Brain pericyte (primary cell): ENCODE data around the gene ACP4.
"Not testable (repeated sequence)": the region's sequence is repeated elsewhere in the genome, so short reads cannot be mapped to it uniquely, and the experiment has no call there.

Experiments used
- DNase-seq: peaks from one replicate; pipeline ENCODE4 v3.0.0-alpha.2; 2012; ENCODE audit warnings: low read depth, low spot score

ACP4 gene

DNA sequence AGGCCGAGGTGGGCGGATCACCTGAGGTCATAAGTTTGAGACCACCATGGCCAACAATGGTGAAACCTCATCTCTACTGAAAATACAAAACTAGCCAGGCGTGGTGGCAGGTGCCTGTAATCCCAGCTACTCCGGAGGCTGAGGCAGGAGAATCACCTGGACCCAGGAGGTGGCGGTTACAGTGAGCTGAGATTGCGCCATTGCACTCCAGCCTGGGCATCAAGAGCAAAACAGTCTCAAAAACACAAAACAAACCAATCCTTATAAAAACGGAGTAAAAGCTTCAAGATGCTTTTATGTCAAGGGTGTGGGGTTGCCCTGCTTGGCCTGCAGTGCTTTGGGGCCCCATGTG is 7.2 kb downstream of the ACP4 start:
- no peak for DNase-seq

DNA sequence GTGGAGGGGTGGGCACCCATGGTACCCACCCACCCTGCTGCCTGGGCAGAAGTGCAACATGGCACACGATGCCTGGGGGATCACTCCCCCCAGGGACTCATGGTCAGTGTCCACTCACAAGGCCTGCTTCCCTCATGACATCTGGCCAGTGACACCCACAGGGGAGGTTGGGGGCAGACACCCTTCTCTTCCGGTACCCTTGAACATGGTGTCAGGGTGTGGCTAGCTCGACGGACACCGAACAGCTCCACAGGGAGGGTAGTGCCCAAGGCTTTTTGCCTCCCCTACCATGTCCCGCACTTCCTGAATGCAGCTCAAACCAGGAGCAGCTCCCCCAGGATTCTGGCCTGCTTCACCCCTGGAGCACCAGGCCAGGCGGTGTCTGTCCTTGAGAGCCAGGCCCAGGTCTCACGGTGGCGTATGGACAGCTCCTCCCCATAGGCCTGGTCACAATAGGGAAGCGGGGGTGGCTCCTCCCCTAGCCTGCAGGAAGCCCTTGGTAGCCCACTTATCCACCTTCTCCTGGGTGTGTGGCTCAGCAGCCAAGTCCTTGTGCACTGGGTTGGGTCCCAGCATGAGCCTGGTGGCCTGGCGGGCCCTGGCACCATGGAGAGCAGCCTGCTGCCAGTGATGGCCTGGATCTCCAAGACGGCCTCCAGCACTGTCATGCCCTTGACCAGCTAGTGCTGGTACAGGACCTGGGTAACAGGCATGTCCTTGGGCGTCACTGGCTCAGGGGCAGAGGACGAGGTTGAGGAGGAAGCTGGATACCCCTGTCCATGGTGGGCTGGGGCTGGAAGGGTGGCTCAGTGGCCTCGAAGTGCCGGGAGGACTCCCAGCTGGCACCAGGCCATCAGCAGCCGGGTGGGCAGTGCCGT is 7.8 kb downstream of the ACP4 start:
- no peak for DNase-seq

DNA sequence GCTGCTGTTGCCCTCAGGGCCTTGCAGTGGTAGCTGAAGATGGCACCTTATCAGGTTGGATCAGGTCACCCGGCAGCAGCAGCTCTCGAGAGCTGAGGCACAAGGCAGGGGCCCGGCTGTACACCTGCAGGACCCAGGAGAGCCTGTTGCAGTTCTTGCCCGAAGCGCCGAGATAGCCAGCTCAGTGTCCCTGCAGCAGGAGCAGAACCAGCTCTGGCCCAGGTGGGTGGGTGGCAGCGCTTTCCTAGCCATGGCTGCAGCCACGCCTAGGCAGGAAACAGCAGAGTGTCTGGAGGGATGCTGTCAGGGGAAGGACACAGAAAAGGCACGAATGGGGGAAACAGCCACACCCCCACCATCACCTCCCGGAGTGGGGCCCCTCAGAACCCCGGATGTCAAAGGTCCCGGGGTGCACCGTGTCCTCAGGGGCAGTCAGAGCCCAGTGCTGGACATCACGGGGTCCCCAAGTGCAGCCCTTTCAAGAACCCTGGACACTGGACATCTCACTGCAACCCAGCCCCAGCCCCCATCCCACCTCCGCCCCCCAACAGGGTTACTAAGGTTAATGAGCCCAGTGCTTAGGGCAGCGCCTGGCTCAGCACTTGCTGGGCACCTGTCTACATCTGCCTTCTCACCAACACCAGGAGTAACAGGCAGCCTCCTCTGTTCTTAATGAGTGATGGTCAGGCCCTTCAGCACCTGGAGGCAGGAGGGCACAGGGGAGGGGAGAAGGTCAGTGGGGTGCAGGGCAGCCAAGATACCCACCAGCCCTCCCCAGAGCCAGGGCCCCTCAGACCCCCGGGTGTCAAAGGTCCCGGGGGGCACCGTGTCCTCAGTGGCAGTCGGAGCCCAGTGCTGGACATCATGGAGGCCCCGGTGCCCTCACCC is 8.7 kb downstream of the ACP4 start:
- no peak for DNase-seq

DNA sequence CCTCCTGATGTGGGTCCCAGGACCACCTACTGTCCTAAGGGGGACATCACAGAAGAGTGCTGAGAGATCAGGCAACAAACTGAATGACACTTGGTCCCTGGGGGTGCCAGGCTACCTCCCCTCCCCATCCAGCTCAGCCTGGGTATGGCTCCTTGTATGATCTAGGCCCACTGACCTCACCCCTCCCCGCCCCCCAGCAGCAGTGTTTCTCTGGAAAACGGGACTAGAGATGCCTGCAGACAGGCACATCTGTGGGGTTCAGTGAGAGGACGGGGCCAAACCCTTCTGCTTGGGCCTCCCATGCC is 9.3 kb downstream of the ACP4 start:
- DNase-seq: no peak

DNA sequence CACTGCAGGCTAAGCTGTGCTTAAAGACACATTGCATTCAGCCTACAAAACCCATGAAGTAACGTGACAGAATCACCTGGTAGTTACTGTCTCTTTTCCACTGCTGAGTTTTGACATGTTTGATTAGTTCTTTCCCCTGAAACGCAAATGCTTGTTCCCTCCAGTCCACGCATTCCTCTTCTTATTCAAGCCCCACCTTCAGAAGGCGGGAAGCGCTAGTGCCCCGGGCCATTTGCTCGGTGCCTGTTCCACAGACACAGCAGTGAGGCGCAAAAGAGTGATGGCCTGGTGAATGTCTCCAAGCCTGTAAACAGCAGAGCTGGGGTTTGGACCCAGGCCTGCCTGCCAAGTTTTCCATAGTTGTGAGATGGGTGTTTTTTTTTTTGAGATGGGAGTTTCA is 10.9 kb downstream of the ACP4 start:
- no peak for DNase-seq

DNA sequence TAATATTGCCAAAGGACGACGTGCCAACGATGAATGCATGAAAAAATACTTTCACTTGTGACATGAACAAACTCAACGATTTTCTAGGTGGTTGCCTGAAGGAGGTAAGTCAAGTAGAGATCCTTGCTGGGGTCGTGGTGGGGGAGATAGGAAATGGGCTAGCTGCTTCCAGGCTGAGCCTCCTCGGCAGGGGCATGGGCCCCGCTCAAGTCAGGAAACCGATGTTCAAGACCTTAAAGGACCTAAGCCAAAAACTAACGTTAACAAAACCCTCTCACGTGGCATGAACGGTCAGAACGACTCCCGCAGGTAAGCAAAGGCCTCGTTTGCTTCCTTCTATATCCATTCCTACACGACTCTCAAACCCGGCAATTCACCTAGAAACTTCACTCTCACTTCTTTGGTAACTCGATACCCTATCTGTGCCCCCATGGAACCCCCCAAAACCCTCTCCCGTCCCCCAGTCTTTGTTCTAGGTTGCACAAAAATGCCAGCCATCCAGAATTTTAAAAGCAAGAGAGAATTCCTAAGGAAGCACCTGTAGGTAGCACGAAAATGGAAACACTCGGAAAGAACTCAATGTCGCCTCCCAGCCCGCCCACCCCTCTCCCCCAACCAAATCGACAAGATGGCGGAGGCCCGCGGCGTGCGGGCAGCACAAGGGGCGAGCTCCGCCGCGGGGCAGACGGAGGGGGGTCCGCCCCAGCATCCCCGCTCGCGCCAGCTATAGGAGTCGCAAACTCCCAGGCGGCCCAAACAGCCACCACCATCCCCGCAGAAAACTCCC is 13.6 kb downstream of the ACP4 start:
- DNase-seq: no peak

DNA sequence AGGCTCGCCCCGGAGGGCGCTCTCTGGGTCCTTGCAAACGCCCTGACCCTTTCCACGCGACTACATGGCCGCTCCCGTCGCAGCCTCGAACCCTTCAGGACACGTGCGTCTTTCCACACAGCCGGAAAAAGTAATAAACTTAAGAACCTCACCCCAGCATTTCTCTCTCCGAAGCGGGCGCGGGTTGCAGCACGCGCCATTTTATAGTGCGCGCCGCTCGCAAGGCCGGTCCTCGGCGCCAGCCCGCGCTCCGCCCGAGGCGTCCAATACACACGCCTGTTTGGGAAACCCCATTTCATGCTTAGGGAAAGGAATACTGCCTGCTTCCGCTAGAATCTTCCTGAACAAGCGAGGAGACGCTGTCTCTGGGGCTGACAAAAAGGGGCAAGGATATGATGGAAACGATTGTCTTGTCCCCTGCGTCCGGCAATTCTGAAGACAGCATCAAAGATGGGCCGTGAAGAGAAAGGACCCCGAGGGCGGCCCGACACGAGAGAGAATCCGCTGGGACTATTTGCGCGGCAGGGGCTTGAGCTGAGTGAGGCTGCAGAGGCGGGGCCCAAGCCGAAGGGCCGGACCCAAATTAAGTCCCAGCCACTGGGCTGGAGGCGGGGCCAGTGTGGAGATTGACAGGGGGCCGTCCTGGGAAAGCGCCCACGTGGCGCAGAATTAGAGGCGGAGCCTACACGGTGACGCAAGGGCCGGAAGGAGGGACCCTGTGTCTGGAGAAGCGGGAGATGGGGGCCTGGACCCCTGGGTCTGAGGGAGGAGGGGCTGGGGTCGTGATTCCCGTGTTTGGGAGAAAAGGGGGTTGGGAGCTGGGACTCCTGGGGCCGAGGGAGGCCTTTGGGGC is 14.4 kb downstream of the ACP4 start:
- peak; percentile 96 for DNase-seq

DNA sequence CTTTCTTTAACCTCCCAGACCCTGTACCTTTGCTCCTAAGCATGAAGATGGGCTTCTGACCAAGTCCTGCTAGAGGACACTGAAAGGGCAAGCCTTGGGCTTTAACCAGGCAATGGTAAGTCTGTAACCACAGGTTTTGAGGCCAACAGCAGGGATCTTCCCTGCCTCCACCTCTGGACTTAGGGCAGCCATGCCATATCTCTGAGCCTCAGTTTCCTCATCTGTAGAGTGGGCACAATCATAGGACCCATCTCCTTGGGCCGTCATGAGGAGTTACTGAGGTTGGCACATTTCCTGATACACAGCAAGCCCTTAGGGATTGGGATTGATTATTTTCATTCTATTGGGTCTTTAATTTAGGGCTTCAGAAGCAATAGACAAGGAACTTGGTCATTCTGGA is 18.6 kb downstream of the ACP4 start:
- DNase-seq: no peak

DNA sequence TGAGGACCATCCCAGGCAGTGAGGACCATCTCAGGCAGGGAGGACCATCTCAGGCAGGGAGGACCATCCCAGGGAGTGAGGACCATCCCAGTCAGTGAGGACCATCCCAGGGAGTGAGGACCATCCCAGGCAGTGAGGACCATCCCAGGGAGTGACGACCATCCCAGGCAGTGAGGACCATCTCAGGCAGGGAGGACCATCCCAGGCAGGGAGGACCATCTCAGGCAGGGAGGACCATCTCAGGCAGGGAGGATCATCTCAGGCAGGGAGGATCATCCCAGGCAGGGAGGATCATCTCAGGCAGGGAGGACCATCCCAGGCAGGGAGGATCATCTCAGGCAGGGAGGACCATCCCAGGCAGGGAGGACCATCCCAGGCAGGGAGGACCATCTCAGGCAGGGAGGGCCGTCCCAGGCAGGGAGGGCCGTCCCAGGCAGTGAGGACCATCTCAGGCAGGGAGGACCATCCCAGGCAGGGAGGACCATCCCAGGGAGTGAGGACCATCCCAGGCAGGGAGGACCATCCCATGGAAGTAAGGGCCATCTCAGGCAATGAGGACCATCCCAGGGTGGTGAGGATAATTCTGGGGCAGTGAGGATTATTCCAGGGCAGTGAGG is 21.5 kb downstream of the ACP4 start:
- DNase-seq: not testable (repeated sequence)

DNA sequence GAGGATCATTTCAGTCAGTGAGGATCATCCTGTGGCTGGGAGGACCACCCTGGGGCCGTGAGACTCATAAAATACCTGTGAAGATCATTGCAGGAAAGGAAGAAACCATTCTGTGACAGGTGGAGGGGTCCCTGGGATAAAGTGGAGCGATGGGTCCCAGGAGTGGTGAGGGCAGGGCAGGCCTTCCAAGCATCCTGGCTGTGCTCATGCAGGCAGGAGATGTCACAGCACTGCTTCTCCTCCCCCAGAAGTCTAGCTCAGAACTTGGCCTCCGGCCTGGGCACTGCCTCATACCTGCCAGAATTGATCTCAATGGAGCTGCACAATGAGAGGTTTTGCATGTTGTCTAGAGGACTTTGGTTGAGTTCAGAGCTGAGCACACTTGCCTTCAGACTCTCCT is 22.3 kb downstream of the ACP4 start:
- no peak for DNase-seq

DNA sequence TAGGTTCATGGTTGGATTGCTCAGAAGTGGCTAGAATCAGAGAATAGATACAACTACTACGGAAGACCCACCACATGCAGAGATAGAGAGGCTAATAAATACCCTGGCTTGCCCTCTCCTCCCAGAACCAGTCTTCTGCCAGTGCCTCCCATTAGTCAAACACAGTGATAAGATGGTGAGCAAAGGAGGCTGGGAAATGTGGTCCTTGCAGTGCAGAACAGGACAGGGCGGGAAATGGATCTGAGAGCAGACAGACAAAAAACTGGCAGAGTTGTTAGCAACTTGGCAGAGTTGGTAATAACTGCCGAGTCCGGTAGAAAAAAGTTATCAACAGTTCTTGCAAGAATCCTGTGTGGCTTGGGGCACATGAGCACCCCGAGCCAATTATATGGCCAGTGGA is 24.7 kb downstream of the ACP4 start:
- DNase-seq: no peak

DNA sequence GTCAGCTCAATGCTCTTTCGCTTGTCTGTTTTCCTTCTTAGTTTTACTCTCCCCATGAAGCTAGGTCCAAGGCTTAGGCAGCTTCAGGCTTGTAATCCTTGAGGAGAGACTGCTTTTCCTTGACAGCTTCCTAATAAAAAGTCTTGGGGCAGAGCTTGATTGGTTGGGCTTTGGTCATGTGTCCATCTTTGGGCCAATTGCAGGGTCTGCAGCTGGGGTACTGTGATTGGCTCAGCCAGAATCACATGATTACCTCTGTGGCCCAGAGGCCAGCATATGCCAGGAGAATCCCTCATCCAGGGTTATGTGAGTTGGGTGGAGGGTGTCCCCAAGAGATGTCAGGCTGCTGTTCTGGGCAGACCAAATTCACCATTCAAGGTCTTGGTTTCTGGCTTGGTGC is 25.2 kb downstream of the ACP4 start:
- no peak for DNase-seq

DNA sequence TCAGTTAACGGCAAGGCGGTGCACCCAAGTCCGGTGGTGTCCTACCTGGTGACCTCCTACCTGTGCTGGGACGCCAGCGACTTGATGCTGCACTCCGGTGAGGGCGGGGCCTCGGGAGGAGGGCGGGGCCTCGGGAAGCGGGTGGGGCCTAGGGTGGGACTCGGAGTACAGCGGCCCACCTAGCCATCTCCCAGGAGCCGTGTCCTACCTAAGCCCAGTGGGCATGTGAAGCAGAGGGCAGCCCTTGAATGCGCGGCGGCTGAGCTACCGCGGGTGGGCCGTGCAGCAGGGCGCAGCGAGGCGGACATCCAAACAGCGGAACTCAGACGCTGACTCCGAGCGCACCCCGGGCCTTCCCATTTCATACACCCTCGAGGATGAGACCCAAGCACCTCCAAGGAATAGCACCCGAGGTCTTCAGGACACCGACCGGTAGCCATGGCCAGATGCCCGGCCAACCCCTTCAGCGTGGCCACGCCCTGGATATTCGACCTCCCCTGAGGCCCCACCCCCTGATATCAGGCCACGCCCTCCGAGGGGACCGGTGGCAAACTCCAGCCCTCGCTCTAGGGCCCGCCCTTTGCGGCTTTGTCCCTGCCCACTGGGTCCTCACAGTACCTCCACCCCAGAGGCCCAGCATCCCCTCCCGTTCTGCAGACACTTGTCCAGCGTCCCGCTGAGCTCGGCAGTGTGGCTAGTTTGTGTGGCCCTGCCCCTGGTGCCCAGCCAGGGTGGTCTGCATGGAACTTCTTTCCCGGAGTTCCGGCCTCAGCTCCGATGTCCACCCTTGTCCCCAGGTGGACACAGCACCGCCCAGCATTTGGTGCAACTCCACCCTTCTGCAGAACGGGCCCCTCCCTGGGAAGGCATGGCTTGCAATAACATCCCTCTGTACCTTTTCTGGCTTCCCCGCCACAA is 28.0 kb downstream of the ACP4 start:
- no peak for DNase-seq

DNA sequence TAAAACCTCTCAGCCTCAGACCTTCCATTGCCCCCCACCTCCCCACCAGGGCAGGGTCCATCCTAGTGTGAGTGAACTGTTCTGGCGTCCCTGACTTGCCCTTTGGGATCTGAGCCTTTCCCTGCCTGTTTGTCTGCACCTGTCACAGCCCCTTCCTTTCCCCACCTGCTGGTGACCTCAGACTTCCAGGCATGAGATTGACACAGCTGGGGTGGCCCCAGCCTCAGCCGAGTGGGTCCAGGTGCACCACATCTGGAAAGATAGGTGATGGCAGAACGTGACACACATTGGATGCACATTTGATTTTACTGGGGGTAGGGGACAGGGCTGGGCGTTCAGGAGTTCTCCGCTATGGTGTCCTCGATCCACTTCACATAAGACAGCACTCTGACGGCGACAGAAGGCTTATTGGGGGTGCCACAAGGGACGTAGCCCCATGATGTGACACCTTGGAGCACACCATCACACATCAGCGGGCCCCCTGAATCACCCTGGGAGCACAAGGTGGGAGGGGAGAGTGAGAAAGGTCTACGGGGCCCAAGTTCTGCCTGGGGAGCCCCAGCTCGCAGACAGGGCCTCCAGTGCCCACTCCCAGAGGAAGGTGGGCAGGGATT is 28.8 kb downstream of the ACP4 start:
- no peak for DNase-seq

DNA sequence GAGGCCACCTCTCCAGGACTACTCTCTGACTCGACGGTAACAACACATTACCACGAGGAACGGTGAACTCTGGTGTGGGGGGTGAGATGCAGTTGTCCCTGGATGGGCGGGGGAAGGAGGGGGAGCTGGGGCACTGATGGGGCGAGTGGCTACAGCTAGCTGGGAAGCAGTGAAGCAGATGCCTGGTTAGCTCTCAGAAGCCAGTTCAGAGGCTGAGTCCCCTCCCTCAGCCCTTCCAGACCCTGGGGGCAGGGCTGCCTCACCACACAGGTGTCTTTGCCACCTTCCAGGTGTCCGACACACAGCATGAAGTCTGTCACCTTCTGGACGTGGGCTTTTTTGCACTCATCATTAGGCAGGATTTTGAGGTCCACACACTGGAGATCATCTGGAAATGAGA is 29.4 kb downstream of the ACP4 start:
- DNase-seq: no peak

DNA sequence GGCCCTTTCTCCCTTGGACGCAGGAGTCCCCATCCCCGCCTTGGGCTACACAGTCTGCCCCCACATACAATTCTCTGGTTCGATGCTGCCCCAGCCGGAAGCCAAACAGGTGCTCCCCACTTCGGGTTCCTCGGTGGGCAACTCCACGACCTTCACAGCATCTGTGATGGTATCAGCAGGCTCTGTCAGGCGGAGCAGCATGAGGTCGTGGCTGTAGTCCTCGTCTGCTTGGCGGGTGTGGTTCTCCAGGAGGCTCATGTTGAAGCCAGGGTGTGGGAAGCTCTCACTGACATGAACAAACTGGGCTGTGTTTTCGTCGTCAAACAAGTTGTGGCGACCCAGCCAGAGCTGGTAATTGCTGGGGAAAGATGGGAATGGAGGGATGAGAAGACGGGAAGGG is 29.9 kb downstream of the ACP4 start:
- no peak for DNase-seq

DNA sequence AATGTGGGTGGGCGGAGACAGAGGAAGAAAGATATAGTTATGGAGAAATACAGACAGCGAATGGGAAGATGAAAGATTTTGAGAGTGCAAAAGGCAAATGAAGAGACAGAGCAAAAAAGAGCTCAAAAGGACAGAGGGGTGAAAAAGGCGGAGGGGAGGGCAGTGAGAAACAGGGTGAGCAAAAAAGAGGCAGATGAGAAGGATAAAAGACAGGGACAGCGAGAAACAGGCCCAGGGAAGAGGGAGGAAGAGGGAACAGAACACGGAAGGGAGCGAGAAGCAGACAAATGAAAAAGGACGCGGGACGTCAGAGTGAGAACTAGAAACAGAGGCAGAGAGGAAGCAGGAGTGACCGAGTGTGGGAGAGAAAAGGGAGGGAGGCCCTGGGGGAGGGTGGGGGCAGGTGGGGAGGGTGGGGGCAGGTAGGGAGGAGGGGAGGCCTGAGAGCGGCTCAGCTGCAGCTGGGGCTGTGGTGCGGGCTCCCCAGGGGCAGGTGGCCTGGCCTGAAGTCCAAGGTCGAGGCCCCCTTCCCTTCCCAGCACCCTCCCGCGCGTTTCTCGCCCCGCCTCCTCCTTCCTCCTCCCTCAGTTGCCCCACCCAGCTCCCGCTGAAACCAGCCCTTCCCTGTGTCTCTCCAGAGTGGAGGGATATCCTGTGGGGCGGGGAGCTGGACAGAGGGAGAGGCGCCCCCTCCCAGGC is 30.5 kb downstream of the ACP4 start:
- no peak for DNase-seq

DNA sequence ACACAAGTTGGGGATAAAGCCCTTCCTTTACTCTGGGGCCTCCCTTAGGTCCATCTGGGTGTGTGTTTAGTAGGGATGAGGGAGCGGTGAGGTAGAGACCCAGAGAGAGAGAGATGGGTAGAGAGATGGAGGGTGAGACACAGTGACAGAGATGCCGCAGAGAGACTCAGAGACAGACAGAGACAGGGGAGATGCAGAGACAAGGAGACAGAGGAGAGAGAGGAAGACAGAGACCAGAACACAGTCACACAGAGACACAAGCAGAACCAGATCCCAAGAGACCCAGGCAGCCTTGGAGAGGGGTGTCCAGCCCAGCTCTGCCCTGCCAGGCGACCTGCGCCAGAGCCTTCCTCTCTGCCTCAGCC is 31.0 kb downstream of the ACP4 start:
- no peak for DNase-seq

DNA sequence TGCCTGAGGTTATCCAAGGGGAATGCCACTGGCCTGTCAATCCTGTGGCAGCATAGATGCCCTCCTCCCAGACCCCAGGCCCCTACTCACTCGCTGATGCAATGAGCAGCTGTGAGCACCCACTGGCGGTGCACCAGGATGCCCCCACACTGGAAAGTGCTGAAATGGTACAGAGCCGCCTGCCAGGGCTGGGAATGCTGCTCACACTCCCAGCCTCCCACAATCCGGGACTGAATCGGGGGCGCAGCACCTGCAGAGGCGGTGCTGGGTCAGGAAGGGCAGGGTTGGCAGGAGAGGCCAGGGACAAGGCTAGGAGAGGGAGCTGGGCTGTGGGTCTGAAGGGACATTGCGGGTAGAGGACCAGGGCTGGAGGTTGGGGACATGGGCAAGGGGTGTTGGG is 31.4 kb downstream of the ACP4 start:
- no peak for DNase-seq
